Retina (tissue), 1 donor: ENCODE measurements around the gene DLG2.

Experiments
- DNase-seq: peaks from one replicate; pipeline ENCODE4 v3.0.0-alpha.2; 2016

Gene DLG2

GRCh38 chr11:84234011-84234410, 1393.1 kb downstream of the DLG2 start:
- no peak for DNase-seq

GRCh38 chr11:84232511-84232910, 1394.6 kb downstream of the DLG2 start:
- no peak for DNase-seq

- DNase-seq: no peak
Measured at GRCh38 chr11:84230402-84230801, 1396.7 kb downstream of the DLG2 start.

GRCh38 chr11:84227970-84228665, 1399.0 kb downstream of the DLG2 start:
- DNase-seq: no peak

- no peak for DNase-seq
Measured at GRCh38 chr11:84224042-84224441, 1403.1 kb downstream of the DLG2 start.

GRCh38 chr11:84218318-84218717, 1408.8 kb downstream of the DLG2 start:
- DNase-seq: no peak

GRCh38 chr11:84215672-84216071, 1411.5 kb downstream of the DLG2 start:
- DNase-seq: no peak

- DNase-seq: no peak
Measured at GRCh38 chr11:84214557-84214956, 1412.6 kb downstream of the DLG2 start.

- DNase-seq: no peak
Measured at GRCh38 chr11:84212468-84213390, 1414.4 kb downstream of the DLG2 start.

- no peak for DNase-seq
Measured at GRCh38 chr11:84211896-84212295, 1415.2 kb downstream of the DLG2 start.

GRCh38 chr11:84194696-84195095, 1432.4 kb downstream of the DLG2 start:
- DNase-seq: no peak

GRCh38 chr11:84193706-84194105, 1433.4 kb downstream of the DLG2 start:
- no peak for DNase-seq

- DNase-seq: no peak
Measured at GRCh38 chr11:84188521-84188920, 1438.6 kb downstream of the DLG2 start.

- DNase-seq: no peak
Measured at GRCh38 chr11:84173078-84173477, 1454.1 kb downstream of the DLG2 start.

GRCh38 chr11:84165139-84165538, 1462.0 kb downstream of the DLG2 start:
- no peak for DNase-seq

GRCh38 chr11:84164728-84165127, 1462.4 kb downstream of the DLG2 start:
- DNase-seq: peak; percentile 56

GRCh38 chr11:84163116-84163515, 1464.0 kb downstream of the DLG2 start:
- no peak for DNase-seq

GRCh38 chr11:84157639-84158038, 1469.5 kb downstream of the DLG2 start:
- DNase-seq: no peak

GRCh38 chr11:84146826-84147225, 1480.3 kb downstream of the DLG2 start:
- DNase-seq: no peak

- DNase-seq: peak; percentile 4
Measured at GRCh38 chr11:84145616-84146185, 1481.4 kb downstream of the DLG2 start.

GRCh38 chr11:84144531-84144930, 1482.6 kb downstream of the DLG2 start:
- DNase-seq: no peak

- no peak for DNase-seq
Measured at GRCh38 chr11:84142411-84142810, 1484.7 kb downstream of the DLG2 start.

GRCh38 chr11:84140386-84141169, 1486.6 kb downstream of the DLG2 start:
- DNase-seq: no peak
